Esophagus (tissue), 2 donors: ENCODE results near the gene ID3. TPM values are rescaled to one million over a fixed set of nuclear protein-coding genes. Genes with fewer than 3 reads are reported as not detected.

Experiments used
- H3K27ac ChIP-seq, 2 donors: one replicate each; pipeline ENCODE4 v1.5.1; 2013; ENCODE audit warnings: low read depth in 2 of 2, mild to moderate bottlenecking in 2 of 2, inconsistent platforms in 1 of 2, low read length in 1 of 2, moderate library complexity in 1 of 2
- H3K27me3 ChIP-seq, 2 donors: one replicate each; pipeline ENCODE4 v1.6.1; 2013; ENCODE audit warnings: low read length in 2 of 2, control low read depth in 1 of 2, mild to moderate bottlenecking in 1 of 2; ENCODE audit not compliant: insufficient read depth in 2 of 2, control insufficient read depth in 1 of 2
- H3K36me3 ChIP-seq, 2 donors: one replicate each; pipeline ENCODE4 v1.6.1; 2013; ENCODE audit warnings: low read length in 1 of 2; ENCODE audit not compliant: control insufficient read depth in 2 of 2, insufficient read depth in 2 of 2
- H3K4me1 ChIP-seq, 2 donors: one replicate each; pipeline ENCODE4 v1.6.1; 2013; ENCODE audit warnings: low read length in 1 of 2; ENCODE audit not compliant: control insufficient read depth in 2 of 2, insufficient read depth in 2 of 2
- H3K4me3 ChIP-seq, 2 donors: one replicate each; pipeline ENCODE4 v1.5.1; 2013; ENCODE audit warnings: low read length in 2 of 2, mild to moderate bottlenecking in 2 of 2, low read depth in 1 of 2, moderate library complexity in 1 of 2
- H3K9me3 ChIP-seq, 2 donors: one replicate each; pipeline ENCODE4 v1.6.1; 2013; ENCODE audit warnings: mild to moderate bottlenecking in 2 of 2, low read depth in 1 of 2, low read length in 1 of 2, moderate library complexity in 1 of 2; ENCODE audit not compliant: control insufficient read depth in 2 of 2, insufficient read depth in 1 of 2
- WGBS, 2 donors: extraction: QIAGEN DNeasy Blood & Tissue Kit; methylation state at CpG; one replicate each; pipeline ENCODE4 v1.1.7; 2013; 5-methylcytosine and 5-hydroxymethylcytosine counted together
- polyA plus RNA-seq, 2 donors: library from polyadenylated mRNA; stranded (reverse); fragments of 200-250 nt; gene quantifications; one replicate each; pipeline ENCODE4 v1.2.3, GENCODE V29; 2013
- donor health status: healthy with polysubstance abuse.
- donor health status: Bipolar disorder and iron deficiency.

The ID3 gene
- 10 to 100 TPM; 24.4 to 44.2 TPM for polyA plus RNA-seq

GRCh38 chr1:23559136-23559984 lies at the start of gene ID3:
Gene ID3 (minus strand): TSS chr1:23559501. CDS start chr1:23559426, 75 bp downstream.
- WGBS, 2 donors = 0 to 1% methylated on average over 57 of the region's 57 CpGs
- no peaks in the 10 kb centered on the region for H3K9me3 ChIP-seq
- H3K27ac ChIP-seq = peak within 1 kb of the TSS; percentile 96
- peak within 1 kb of the TSS; percentile 61 to 83 for H3K4me3 ChIP-seq
- no peaks in the 10 kb centered on the region for H3K27me3 ChIP-seq
- H3K4me1 ChIP-seq = peaks cover 4 to 11% of the 10 kb centered on the region in 2 donors
- H3K36me3 ChIP-seq = no peaks in the 10 kb centered on the region

- Histone ChIP-seq H3K4me3 (no peak overlapping the region), H3K27ac (no peak overlapping the region), H3K27me3 (no peaks in the 10 kb centered on the region), H3K9me3 (no peaks in the 10 kb centered on the region), H3K36me3 (no peaks in the 10 kb centered on the region), H3K4me1 (peaks cover 0 to 5% of the 10 kb centered on the region in 2 donors)
- WGBS, 2 donors = 72 to 79% methylated on average over 4 of the region's 4 CpGs
Observed at GRCh38 chr1:23607944-23608343, 48.6 kb upstream of the ID3 start.

- 73 to 80% methylated on average over 10 of the region's 10 CpGs for WGBS, 2 donors
- Histone ChIP-seq H3K9me3 (no peaks in the 10 kb centered on the region), H3K27ac (no peak overlapping the region)
Observed at GRCh38 chr1:23601968-23602876, 42.9 kb upstream of the ID3 start.

GRCh38 chr1:23601135-23601967 lies 42.0 kb upstream of the ID3 start:
- no peak overlapping the region for H3K4me3 ChIP-seq
- no peaks in the 10 kb centered on the region for H3K4me1 ChIP-seq
- WGBS, 2 donors = 78 to 81% methylated on average over 11 of the region's 11 CpGs
- H3K36me3 ChIP-seq = no peaks in the 10 kb centered on the region
- H3K9me3 ChIP-seq = no peaks in the 10 kb centered on the region
- no peak overlapping the region for H3K27ac ChIP-seq
- no peaks in the 10 kb centered on the region for H3K27me3 ChIP-seq

More at GRCh38 chr1:23601968-23602876, 42.9 kb upstream of the ID3 start:
- H3K4me1 ChIP-seq = peaks cover 0 to under 1% of the 10 kb centered on the region in 2 donors
- no peaks in the 10 kb centered on the region for H3K27me3 ChIP-seq
- no peak overlapping the region for H3K4me3 ChIP-seq
- H3K36me3 ChIP-seq = no peaks in the 10 kb centered on the region

- Histone ChIP-seq H3K4me1 (no peaks in the 10 kb centered on the region), H3K4me3 (no peak overlapping the region), H3K9me3 (no peaks in the 10 kb centered on the region), H3K36me3 (no peaks in the 10 kb centered on the region), H3K27ac (no peak overlapping the region), H3K27me3 (no peaks in the 10 kb centered on the region)
- 79 to 82% methylated on average over 6 of the region's 6 CpGs for WGBS, 2 donors
Observed at GRCh38 chr1:23600283-23600682, 41.0 kb upstream of the ID3 start.

GRCh38 chr1:23599125-23599524 lies 39.8 kb upstream of the ID3 start:
- no peaks in the 10 kb centered on the region for H3K27me3 ChIP-seq
- H3K9me3 ChIP-seq = no peaks in the 10 kb centered on the region
- no peaks in the 10 kb centered on the region for H3K36me3 ChIP-seq
- WGBS, 2 donors = 81 to 88% methylated on average over 1 of the region's 1 CpG
- H3K4me1 ChIP-seq = peaks cover 0 to 7% of the 10 kb centered on the region in 2 donors
- no peak overlapping the region for H3K4me3 ChIP-seq
- no peak overlapping the region for H3K27ac ChIP-seq

- Histone ChIP-seq H3K9me3 (no peaks in the 10 kb centered on the region), H3K4me1 (peaks cover 0 to 10% of the 10 kb centered on the region in 2 donors), H3K36me3 (no peaks in the 10 kb centered on the region), H3K27ac (no peak overlapping the region), H3K27me3 (no peaks in the 10 kb centered on the region), H3K4me3 (no peak overlapping the region)
- 57 to 74% methylated on average over 8 of the region's 8 CpGs for WGBS, 2 donors
Observed at GRCh38 chr1:23598424-23598823, 39.1 kb upstream of the ID3 start.

GRCh38 chr1:23597635-23598388 lies 38.5 kb upstream of the ID3 start:
- peaks cover 0 to 11% of the 10 kb centered on the region in 2 donors for H3K4me1 ChIP-seq

More at GRCh38 chr1:23597635-23598388, 38.5 kb upstream of the ID3 start:
- Histone ChIP-seq H3K36me3 (no peaks in the 10 kb centered on the region), H3K27me3 (no peaks in the 10 kb centered on the region), H3K4me3 (no peak overlapping the region), H3K27ac (no peak overlapping the region), H3K9me3 (no peaks in the 10 kb centered on the region)
- 61 to 71% methylated on average over 4 of the region's 4 CpGs for WGBS, 2 donors
